Measurements from ENCODE around the gene CALM1.

DNA sequence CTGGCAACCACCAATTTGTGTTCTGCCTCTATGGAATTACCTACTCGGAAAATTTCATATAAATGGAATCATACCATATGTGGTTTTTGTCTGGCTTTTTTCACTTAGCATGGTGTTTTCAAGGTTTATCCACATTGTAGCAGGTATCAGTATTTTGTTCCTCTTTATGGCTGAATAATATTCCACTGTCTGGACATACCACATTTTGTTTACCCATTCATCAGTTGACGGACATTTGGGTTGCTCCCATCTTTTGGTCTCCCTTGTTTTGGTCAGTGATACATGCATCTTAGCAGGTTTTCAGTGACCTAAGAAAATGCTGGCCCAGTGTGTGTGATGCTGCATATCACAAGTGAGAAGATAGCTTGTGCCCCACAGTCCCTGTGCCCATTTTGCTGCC, 21.2 kb downstream of the CALM1 start:
- TF ChIP-seq CTCF (IDR thresholded peaks at IDR 0.05 in 2 of 3, conservative IDR thresholded peaks at IDR 0.05 in 1 of 3; ENCODE audit: control insufficient read depth in 2 of 3, extremely low read depth in 1 of 3, insufficient read depth in 1 of 3, low read depth in 3 of 3, low read length in 3 of 3) = no peak
- no peak for TF ChIP-seq PKNOX1 (IDR thresholded peaks at IDR 0.05)
- TF ChIP-seq POLR2A (IDR thresholded peaks at IDR 0.05; ENCODE audit: low read depth, low read length) = no peak
- no peak for TF ChIP-seq POLR2AphosphoS5 (IDR thresholded peaks at IDR 0.05; ENCODE audit: low read length)
- TF ChIP-seq EZH2 (IDR thresholded peaks at IDR 0.05; ENCODE audit: borderline replicate concordance, control insufficient read depth, low read depth, low read length) = no peak
- TF ChIP-seq ZNF274 (IDR thresholded peaks at IDR 0.05; ENCODE audit: insufficient read depth, insufficient read length) = no peak
- TF ChIP-seq BACH1 (IDR thresholded peaks at IDR 0.05; ENCODE audit: borderline replicate concordance) = no peak

All from GM12878 (cell line).